ENCODE data around the gene KSR1. TPM values are rescaled to one million over a fixed set of nuclear protein-coding genes. Genes with fewer than 3 reads are reported as not detected.
"Not testable (repeated sequence)": the region's sequence is repeated elsewhere in the genome, so short reads cannot be mapped to it uniquely, and the experiment has no call there.

The KSR1 gene
- total RNA-seq, 2 experiments from 2014 or later, result 179 to 189 TPM

GRCh38 chr17:27446569-27447301, 9.5 kb upstream of the KSR1 start:
- H3K27ac Mint-ChIP-seq, result no peak overlapping the region
- no peak for DNase-seq
- CTCF ChIA-PET, result interaction anchor here (0.5 to 0.9 kb wide), 2 partner anchors 59 to 136 kb away, joined by 3 to 4 read pairs; no protein-coding TSS in a partner anchor
- no peaks in the 10 kb centered on the region for H3K36me3 Mint-ChIP-seq (ENCODE audit: low read depth)
- H3K9me3 Mint-ChIP-seq, result no peaks in the 10 kb centered on the region
- H3K27me3 Mint-ChIP-seq (ENCODE audit: low read depth), result peaks cover 5% of the 10 kb centered on the region
- intact Hi-C loops (cut with micrococcal nuclease), result no loop called here
- H3K4me1 Mint-ChIP-seq (ENCODE audit: low read depth), result no peaks in the 10 kb centered on the region
- H3K4me3 Mint-ChIP-seq, result no peak overlapping the region

GRCh38 chr17:27448534-27448933, 7.7 kb upstream of the KSR1 start:
- H3K4me1 Mint-ChIP-seq (ENCODE audit: low read depth); H3K27ac Mint-ChIP-seq; H3K27me3 Mint-ChIP-seq (ENCODE audit: low read depth); DNase-seq; H3K4me3 Mint-ChIP-seq; H3K36me3 Mint-ChIP-seq (ENCODE audit: low read depth); intact Hi-C loops (cut with micrococcal nuclease); H3K9me3 Mint-ChIP-seq: not testable (repeated sequence)
- CTCF ChIA-PET, result interaction anchor here (0.9 to 8.4 kb wide), 2 partner anchors 16 to 151 kb away, joined by 4 to 78 read pairs; no protein-coding TSS in a partner anchor

GRCh38 chr17:27449541-27449940, 6.7 kb upstream of the KSR1 start:
- H3K27me3 Mint-ChIP-seq (ENCODE audit: low read depth), result peaks cover 5% of the 10 kb centered on the region
- no peak for DNase-seq
- H3K27ac Mint-ChIP-seq, result no peak overlapping the region
- no peaks in the 10 kb centered on the region for H3K9me3 Mint-ChIP-seq
- CTCF ChIA-PET, result interaction anchor here (8.4 kb wide), 1 partner anchor 150 kb away, joined by 78 read pairs; no protein-coding TSS in a partner anchor
- no peaks in the 10 kb centered on the region for H3K36me3 Mint-ChIP-seq (ENCODE audit: low read depth)
- no peak overlapping the region for H3K4me3 Mint-ChIP-seq
- intact Hi-C loops (cut with micrococcal nuclease), result no loop called here
- peaks cover 4% of the 10 kb centered on the region for H3K4me1 Mint-ChIP-seq (ENCODE audit: low read depth)

GRCh38 chr17:27449988-27450387, 6.3 kb upstream of the KSR1 start:
- no peak overlapping the region for H3K4me3 Mint-ChIP-seq
- CTCF ChIA-PET, result interaction anchor here (8.4 kb wide), 1 partner anchor 150 kb away, joined by 78 read pairs; no protein-coding TSS in a partner anchor
- H3K9me3 Mint-ChIP-seq, result no peaks in the 10 kb centered on the region
- DNase-seq, result no peak
- peaks cover 5% of the 10 kb centered on the region for H3K4me1 Mint-ChIP-seq (ENCODE audit: low read depth)
- H3K27ac Mint-ChIP-seq, result no peak overlapping the region
- peaks cover 5% of the 10 kb centered on the region for H3K27me3 Mint-ChIP-seq (ENCODE audit: low read depth)
- intact Hi-C loops (cut with micrococcal nuclease), result no loop called here
- H3K36me3 Mint-ChIP-seq (ENCODE audit: low read depth), result no peaks in the 10 kb centered on the region

GRCh38 chr17:27450416-27450815, 5.8 kb upstream of the KSR1 start:
- Mint-ChIP-seq H3K4me1 (ENCODE audit: low read depth) (peaks cover 9% of the 10 kb centered on the region), H3K9me3 (no peaks in the 10 kb centered on the region), H3K36me3 (ENCODE audit: low read depth) (no peaks in the 10 kb centered on the region), H3K27ac (no peak overlapping the region), H3K4me3 (no peak overlapping the region), H3K27me3 (ENCODE audit: low read depth) (peaks cover 5% of the 10 kb centered on the region)
- intact Hi-C loops (cut with micrococcal nuclease), result no loop called here
- DNase-seq, result no peak
- CTCF ChIA-PET, result interaction anchor here (8.4 kb wide), 1 partner anchor 149 kb away, joined by 78 read pairs; no protein-coding TSS in a partner anchor

GRCh38 chr17:27451906-27452305, 4.3 kb upstream of the KSR1 start:
- DNase-seq, result no peak
- Mint-ChIP-seq H3K36me3 (ENCODE audit: low read depth) (no peaks in the 10 kb centered on the region), H3K27me3 (ENCODE audit: low read depth) (peaks cover 2% of the 10 kb centered on the region), H3K4me1 (ENCODE audit: low read depth) (peaks cover 13% of the 10 kb centered on the region), H3K4me3 (no peak overlapping the region), H3K27ac (no peak overlapping the region), H3K9me3 (no peaks in the 10 kb centered on the region)
- CTCF ChIA-PET, result interaction anchor here (1.1 to 8.4 kb wide), 2 partner anchors 93 to 148 kb away, joined by 4 to 78 read pairs; no protein-coding TSS in a partner anchor
- intact Hi-C loops (cut with micrococcal nuclease), result no loop called here

GRCh38 chr17:27452828-27453227, 3.4 kb upstream of the KSR1 start:
- H3K36me3 Mint-ChIP-seq (ENCODE audit: low read depth), result peaks cover 8% of the 10 kb centered on the region
- intact Hi-C loops (cut with micrococcal nuclease), result no loop called here
- H3K4me3 Mint-ChIP-seq, result no peak overlapping the region
- H3K4me1 Mint-ChIP-seq (ENCODE audit: low read depth), result peaks cover 18% of the 10 kb centered on the region
- no peaks in the 10 kb centered on the region for H3K9me3 Mint-ChIP-seq
- H3K27me3 Mint-ChIP-seq (ENCODE audit: low read depth), result peaks cover 2% of the 10 kb centered on the region
- CTCF ChIA-PET, result interaction anchor here (1.1 to 8.4 kb wide), 2 partner anchors 92 to 147 kb away, joined by 4 to 78 read pairs; no protein-coding TSS in a partner anchor
- no peak overlapping the region for H3K27ac Mint-ChIP-seq
- no peak for DNase-seq

- H3K4me1 Mint-ChIP-seq (ENCODE audit: low read depth), result peaks cover 23% of the 10 kb centered on the region
- H3K9me3 Mint-ChIP-seq, result no peaks in the 10 kb centered on the region
- peaks cover 10% of the 10 kb centered on the region for H3K36me3 Mint-ChIP-seq (ENCODE audit: low read depth)
- intact Hi-C loops (cut with micrococcal nuclease), result no loop called here
- CTCF ChIA-PET, result interaction anchor here (8.4 kb wide), 1 partner anchor 146 kb away, joined by 78 read pairs; no protein-coding TSS in a partner anchor
- DNase-seq, result no peak
- H3K4me3 Mint-ChIP-seq, result no peak overlapping the region
- peaks cover 2% of the 10 kb centered on the region for H3K27me3 Mint-ChIP-seq (ENCODE audit: low read depth)
- no peak overlapping the region for H3K27ac Mint-ChIP-seq
Measured at GRCh38 chr17:27453471-27453870, 2.8 kb upstream of the KSR1 start.

GRCh38 chr17:27454089-27454488, 2.2 kb upstream of the KSR1 start:
- CTCF ChIA-PET, result interaction anchor here (0.6 to 8.4 kb wide), 3 partner anchors 42 to 146 kb away, joined by 3 to 78 read pairs (median 16); no protein-coding TSS in a partner anchor
- Mint-ChIP-seq H3K4me3 (no peak overlapping the region), H3K27me3 (ENCODE audit: low read depth) (peaks cover 2% of the 10 kb centered on the region)

GRCh38 chr17:27455236-27455913, 873 bp upstream of the KSR1 start:
- peak overlapping the region; percentile 7 for H3K27ac Mint-ChIP-seq
- no peaks in the 10 kb centered on the region for H3K27me3 Mint-ChIP-seq (ENCODE audit: low read depth)
- intact Hi-C loops (cut with micrococcal nuclease), result no loop called here
- H3K4me1 Mint-ChIP-seq (ENCODE audit: low read depth), result peaks cover 39% of the 10 kb centered on the region
- CTCF ChIA-PET, result interaction anchor here (0.6 to 8.4 kb wide), 19 partner anchors 10 to 195 kb away, joined by 3 to 78 read pairs (median 4); no protein-coding TSS in a partner anchor
- no peaks in the 10 kb centered on the region for H3K9me3 Mint-ChIP-seq
- no peak for DNase-seq
- peak overlapping the region; percentile 50 for H3K4me3 Mint-ChIP-seq
- H3K36me3 Mint-ChIP-seq (ENCODE audit: low read depth), result peaks cover 26% of the 10 kb centered on the region

More at GRCh38 chr17:27454089-27454488, 2.2 kb upstream of the KSR1 start:
- H3K36me3 Mint-ChIP-seq (ENCODE audit: low read depth), result peaks cover 15% of the 10 kb centered on the region
- intact Hi-C loops (cut with micrococcal nuclease), result no loop called here
- peak overlapping the region; percentile 9 for H3K27ac Mint-ChIP-seq
- H3K9me3 Mint-ChIP-seq, result no peaks in the 10 kb centered on the region
- DNase-seq, result no peak
- peaks cover 29% of the 10 kb centered on the region for H3K4me1 Mint-ChIP-seq (ENCODE audit: low read depth)

- Mint-ChIP-seq H3K9me3 (no peaks in the 10 kb centered on the region), H3K36me3 (ENCODE audit: low read depth) (peaks cover 26% of the 10 kb centered on the region), H3K4me1 (ENCODE audit: low read depth) (peaks cover 48% of the 10 kb centered on the region), H3K4me3 (peak overlapping the region; percentile 93), H3K27ac (peak overlapping the region; percentile 86), H3K27me3 (ENCODE audit: low read depth) (no peaks in the 10 kb centered on the region)
- CTCF ChIA-PET, result interaction anchor here (0.7 to 8.4 kb wide), 15 partner anchors 8 to 144 kb away, joined by 3 to 78 read pairs (median 4); no protein-coding TSS in a partner anchor
- DNase-seq, result peak; percentile 30
- intact Hi-C loops (cut with micrococcal nuclease), result loop anchor here (1.0 to 2.0 kb wide), 8 partner anchors 9 to 163 kb away; partner anchors contain the start of gene WSB1
Measured at GRCh38 chr17:27456681-27457359, 572 bp downstream of the KSR1 start.

GRCh38 chr17:27457360-27457715, 1.1 kb downstream of the KSR1 start:
- Mint-ChIP-seq H3K4me3 (peak overlapping the region; percentile 93), H3K27me3 (ENCODE audit: low read depth) (no peaks in the 10 kb centered on the region), H3K27ac (peak overlapping the region; percentile 86), H3K9me3 (no peaks in the 10 kb centered on the region), H3K36me3 (ENCODE audit: low read depth) (peaks cover 26% of the 10 kb centered on the region), H3K4me1 (ENCODE audit: low read depth) (peaks cover 54% of the 10 kb centered on the region)
- CTCF ChIA-PET, result interaction anchor here (0.8 to 3.4 kb wide), 6 partner anchors 10 to 154 kb away, joined by 3 to 16 read pairs (median 4); no protein-coding TSS in a partner anchor
- no peak for DNase-seq
- intact Hi-C loops (cut with micrococcal nuclease), result loop anchor here (2.0 kb wide), 1 partner anchor 105 kb away; no protein-coding TSS in a partner anchor
